ENCODE data around the gene MRPS30.

DNA sequence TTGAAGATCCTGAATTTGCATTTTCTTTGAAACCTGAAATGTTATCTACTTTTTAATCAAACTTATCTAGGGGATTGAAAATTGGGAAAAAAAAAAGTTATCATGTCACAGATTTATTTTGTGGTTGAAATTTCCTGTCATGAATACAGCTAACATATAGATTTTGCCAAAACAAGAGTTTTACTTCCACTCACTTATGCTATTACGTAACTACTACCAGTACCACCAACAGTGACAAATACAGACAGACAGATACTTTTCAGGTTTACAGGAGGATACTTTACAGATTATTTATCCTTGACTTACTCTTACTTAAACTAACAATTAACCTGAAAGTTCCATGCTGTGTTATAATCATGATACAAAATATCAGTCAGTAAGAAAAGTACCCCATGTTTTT, 6.8 kb upstream of the MRPS30 start:
- no peak for TF ChIP-seq BHLHE40 (IDR thresholded peaks at IDR 0.05; ENCODE audit: borderline replicate concordance)
- no peak for TF ChIP-seq L3MBTL2 (conservative IDR thresholded peaks at IDR 0.05)
- TF ChIP-seq TARDBP (IDR thresholded peaks at IDR 0.05), result no peak
- no peak for TF ChIP-seq ARNT (IDR thresholded peaks at IDR 0.05)
- no peak for TF ChIP-seq FOXM1 (IDR thresholded peaks at IDR 0.05; ENCODE audit: borderline replicate concordance)
- TF ChIP-seq LEF1 (IDR thresholded peaks at IDR 0.05; ENCODE audit: borderline replicate concordance), result no peak
- TF ChIP-seq HDGF (IDR thresholded peaks at IDR 0.05; ENCODE audit: borderline replicate concordance), result no peak

All from HEK293T (cell line).